HG02943 (cell line): ENCODE data around the gene LMAN1.
A peak's percentile ranks its signal among the peaks of the same experiment; 100 is the strongest.

Source experiments
- ATAC-seq: cut with Tn5 transposase; IDR thresholded peaks from one replicate; pipeline ENCODE4 v1.9.1; 2021; ENCODE audit warnings: mild to moderate bottlenecking, low read depth, moderate library complexity; ENCODE audit not compliant: unreplicated experiment

LMAN1 gene

DNA sequence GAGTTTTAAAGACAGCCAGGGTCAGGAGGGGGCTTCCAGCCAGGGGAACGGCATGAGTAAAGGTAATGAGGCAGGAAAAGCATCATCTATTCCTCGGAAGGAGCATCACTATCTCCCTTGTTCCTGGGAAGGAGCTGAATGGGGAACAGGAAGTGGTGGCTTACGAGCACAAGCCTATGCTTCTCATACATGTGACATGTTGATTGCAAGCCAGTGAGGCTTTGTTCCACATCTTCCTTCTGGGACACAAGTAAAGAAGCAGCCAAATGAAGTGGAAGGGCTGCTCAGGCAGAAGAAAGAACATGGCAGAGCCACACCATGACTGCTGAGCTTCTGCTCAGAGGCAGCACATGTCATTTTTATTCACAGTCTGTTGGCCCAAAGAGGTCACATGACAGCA lies 15.1 kb upstream of the LMAN1 start:
- no peak for ATAC-seq

DNA sequence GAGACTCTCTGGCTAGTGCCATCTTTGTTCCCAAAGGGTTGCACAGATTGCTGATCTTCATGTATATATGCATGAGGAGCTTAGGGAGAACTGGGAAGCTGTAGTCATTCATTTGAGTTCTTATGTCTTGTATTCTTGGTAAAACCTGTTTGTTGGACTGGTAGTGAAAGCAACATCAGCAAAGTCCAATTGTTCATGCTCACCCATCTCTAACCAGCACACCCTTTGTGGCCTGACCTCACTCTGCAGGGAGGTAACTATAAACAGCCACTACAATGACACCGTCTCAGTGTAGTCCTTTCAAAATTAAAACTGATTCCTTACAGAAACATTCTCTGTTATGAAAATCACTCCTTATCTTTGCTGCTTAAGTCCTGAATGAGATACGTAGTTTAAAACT lies 13.9 kb upstream of the LMAN1 start:
- ATAC-seq: no peak

DNA sequence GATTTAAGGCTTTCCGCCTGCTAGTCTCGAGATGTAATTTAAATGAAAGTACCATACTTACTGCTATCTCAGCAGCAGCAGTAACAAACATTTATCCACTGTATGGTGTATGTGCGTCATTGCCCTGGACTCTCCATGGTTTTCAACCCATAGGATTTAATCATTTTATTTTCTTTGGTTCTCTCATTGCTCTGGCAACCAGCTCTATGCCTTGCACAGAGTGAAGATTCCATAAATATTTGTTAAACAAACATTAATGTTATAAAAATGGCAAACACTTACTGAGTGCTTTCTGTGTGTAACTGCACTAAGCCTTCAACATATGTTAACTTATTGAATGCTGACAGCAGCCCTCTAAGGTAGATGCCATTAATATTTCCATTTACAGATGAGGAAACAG lies 1.3 kb upstream of the LMAN1 start:
- ATAC-seq: no peak

DNA sequence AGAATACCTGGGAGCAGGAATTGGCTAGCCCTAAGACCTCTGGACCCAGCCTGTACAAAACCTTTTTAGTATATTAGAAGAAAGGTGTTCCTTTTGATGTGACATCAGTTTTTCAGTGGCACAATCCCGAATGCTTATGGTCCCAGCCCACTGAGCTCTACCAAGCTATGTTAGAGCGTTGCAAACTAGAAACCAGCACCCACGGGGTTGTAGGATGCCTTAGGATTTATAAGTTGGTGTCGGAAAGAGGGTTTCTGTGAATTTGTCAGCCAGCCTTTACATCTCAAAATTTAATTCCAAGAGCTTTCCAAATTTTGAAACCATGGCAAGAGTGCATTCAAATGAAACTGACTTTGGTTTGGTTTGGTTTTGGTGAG lies 499 bp upstream of the LMAN1 start:
- ATAC-seq: peak; percentile 12

DNA sequence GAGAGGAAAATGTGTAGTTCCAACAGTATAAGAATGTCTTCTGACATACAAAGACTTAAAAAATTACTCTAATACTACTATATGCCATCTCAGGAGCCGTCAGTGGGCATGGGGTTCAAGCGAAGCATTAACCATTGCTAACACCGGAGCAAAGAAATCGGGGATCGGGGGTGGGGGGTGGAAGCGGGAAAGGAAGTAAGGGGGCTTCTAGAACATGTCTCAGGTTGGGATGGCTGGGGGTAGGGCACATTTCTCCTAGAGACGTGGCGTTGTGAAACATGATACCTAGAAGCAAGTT lies 702 bp downstream of the LMAN1 start:
- no peak for ATAC-seq

DNA sequence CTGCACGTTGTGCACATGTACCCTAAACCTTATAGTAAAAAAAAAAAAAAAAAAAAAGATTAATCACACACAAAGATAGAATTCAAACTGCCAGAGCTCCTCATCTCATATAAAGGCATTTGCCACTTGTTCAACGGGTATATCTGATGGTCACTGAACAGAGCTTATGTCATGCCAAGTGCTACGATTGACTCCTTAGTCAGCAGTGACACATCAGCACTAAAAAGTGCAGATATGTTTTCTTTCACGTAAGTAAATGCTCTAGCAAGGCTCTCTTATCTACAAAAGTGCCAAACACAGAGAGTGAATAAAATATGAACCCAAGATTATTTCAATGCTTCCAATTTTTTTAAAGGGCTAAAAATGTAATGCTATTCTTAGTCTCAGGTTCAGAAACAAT lies 1.1 kb downstream of the LMAN1 start:
- ATAC-seq: no peak

DNA sequence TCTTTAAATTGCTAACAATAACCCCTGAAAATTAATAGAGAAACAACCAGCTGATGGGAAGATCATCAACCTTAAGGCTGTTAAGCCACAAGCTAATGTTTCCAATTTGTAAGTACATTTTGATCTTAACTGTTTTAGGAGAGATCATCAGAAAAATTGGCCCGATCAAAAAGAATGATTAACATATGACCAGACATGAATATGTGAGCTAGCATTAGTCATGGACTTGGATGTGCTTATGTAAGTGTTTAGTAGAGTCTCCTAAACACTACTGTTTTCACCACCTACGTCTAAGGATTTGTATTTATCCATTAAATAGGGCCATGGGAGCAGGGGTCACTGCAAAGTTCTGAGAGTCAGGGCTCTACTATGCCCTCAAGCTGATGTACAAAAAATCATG lies 4.3 kb downstream of the LMAN1 start:
- no peak for ATAC-seq

DNA sequence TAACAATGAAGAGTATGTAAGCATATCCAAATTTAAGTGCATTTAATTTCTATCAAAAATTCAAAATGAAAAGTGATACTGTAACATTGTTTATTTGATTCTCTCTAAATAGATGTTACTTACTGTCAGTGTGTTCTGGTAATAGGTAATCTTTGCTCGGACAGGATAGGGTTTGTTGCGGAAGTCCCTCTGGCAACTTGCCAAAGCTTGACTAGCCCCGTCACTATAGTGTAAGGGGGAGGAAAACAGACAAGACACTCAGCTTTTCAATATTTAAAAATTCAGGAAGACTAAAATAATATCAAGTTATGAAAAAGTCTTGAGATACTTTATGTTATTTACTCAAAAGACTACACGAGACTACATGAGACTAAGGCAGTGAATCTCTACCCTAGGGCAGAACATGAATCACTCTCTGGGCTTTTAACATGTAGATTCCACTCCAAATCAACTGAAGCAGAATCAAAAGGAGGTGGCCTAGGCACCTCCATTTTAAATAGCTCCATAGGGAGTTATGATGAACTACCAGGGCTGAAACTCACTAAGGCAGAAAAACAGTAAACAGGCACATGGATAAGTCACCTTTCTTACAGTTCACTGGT lies 5.9 kb downstream of the LMAN1 start:
- no peak for ATAC-seq

DNA sequence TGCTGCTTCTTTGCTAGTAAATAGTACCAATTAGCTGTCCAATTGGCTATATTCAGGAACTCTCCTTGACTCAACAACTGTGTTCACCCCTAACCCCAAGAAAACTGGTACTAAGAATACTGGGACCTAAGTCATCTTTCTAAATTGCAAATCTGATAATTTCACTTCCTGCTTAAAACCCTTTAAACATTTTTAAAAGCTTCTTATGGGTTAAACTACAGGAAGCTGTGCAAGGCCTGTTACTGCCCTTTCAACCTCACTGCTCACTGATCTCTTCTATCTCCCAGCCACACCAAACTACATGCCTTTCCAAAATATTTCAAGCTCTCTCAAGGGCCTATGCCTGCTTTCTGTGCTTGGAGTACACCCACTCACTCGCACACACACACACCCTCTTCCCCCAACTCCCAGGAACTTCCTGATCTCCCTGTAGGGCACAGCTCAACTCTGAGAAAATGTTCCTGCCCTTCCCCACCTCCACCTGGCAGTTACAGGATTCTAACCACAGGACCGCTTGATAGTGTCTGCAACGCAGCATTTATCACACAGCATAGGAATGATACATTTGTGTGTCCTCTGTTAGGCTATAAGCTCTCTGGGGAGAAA lies 6.7 kb downstream of the LMAN1 start:
- no peak for ATAC-seq

DNA sequence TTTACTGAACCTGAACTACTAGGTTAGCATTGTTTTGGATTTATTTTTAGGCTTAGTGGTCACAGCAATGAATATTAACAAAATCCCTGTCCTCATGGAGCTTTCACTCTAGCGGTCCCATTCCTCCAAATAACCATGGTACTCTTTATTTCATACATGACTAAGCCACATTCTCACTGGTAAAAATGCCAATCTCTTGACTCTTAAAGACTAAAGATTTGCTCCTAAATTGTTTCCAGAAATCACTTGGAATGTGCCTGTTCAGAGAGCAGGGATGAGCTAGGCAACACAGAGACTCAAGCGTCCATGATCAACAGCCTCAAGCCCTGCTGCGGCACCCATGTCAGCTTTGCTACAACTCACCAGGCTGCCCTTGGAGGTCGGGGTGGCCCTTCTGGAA lies 13.5 kb downstream of the LMAN1 start:
- no peak for ATAC-seq

DNA sequence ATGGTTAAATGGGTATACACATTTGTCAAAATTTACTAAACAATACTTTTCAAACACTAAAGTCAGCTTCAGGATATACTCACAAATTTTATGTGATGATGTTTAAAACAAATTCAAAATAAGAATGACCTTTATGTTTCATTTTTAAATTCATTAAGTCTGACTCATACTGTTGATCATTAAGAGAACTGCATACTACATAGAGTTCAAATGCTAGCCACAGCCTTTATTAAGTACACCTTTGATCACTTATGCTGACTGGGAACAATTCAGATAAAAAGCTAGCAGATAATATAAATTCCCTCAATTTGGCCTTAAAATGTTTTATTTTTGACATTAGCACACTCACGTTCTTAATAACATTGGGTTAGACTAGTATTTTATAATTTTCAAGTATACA lies 14.1 kb downstream of the LMAN1 start:
- ATAC-seq: no peak

DNA sequence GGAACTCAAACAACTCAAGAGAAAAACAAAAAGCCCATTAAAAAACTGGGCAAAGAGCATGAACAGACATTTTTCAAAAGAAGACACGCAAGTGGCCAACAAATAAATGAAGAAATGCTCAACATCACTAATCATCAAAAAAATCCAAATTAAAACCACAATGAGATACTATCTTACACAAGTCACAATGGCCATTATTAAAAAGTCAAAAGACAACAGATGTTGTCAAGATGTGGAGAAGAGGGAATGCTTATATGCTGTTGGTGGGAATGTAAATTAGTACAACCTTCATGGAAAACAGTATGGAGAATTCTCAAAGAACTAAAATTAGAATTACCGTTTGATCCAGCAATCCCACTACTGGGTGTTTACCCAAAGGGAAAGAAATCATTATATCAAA lies 15.1 kb downstream of the LMAN1 start:
- no peak for ATAC-seq

DNA sequence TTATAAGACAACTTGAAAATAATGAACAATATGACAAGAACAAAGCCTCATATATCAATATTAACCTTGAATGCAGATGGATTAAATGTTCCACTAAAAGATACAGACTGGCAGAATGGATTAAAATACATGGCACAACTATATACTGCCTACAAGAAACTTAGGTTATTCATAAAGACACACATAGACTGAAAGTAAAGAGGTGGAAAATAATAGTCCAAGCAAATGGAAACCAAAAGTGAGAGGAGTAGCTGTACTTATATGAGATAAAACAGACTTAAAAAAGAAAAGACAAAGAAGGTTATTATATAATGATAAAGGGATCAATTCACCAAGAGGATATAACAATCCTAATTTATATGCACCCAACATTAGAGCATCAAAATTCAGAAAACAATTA lies 18.2 kb downstream of the LMAN1 start:
- ATAC-seq: no peak

DNA sequence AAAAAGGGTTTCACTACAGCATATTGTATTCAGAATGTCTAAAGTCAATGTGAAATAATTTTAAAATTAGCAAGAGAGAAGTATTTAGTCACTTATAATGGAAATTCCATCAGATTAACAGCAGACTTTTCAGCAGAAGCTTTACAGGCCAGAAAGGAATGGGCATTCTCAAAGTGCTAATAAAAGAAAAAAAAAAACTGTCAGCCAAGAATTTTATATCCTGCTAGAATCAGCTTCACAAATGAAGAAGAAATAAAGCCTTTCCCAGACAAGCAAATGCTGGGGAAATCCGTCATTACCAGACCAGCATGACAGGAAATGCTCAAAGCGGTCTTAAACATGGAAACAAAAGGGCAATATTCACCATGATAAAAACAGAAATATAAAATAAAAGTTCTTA lies 18.8 kb downstream of the LMAN1 start:
- no peak for ATAC-seq

DNA sequence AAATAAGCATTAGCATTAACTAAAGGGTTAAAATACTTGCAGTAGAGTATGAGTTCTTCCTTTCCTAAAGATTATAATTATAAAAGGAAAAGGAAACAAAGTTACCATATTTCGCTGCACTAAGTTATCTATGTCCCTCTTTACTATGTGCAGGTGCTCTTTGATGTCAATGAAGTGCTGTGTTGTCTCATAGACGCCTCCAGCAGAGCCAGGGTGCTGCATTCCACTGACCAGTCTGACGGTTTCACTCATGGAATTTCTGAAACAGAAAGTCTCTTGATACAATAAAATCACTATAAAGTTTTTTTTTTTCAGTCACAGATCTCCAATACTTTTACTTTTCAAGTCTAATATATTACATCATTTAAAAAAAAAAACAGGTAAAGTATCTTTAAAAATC lies 26.1 kb downstream of the LMAN1 start:
- no peak for ATAC-seq

DNA sequence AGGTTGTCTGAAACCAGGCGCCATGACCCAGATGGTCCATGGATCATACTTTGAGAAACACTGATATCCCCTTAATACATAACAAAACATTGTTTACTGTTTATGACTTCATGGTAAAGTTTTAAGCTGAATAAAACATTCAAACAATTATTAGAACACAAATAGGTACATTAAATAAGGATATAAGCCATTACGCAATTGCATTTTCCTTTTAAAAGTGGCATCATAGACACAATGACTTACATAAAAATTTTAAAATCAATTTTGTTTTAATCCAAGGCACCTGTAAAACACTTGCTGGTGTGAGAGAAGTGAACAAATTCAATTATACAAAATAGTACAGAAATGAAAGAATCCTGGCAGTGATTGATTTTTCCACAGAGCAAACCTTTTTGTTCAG lies 30.4 kb downstream of the LMAN1 start:
- ATAC-seq: no peak

DNA sequence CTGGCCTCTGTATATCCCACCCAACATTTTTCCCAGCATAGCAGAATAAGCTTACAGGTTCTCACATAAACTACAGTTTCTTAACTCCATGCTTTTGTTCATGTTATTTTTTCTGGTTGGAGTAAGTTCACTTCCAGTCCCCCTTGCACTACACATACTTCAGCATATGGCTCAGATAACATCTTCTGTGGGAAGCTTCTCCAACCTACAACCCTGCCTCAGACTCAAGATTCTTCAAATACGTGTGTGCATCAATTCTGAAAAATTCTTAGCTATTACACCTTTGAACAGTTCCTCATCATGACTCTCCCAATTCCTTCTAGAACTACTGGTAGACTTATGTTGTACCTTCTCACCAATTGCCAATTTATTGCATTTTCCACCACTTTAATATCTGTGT lies 33.1 kb downstream of the LMAN1 start:
- ATAC-seq: no peak

DNA sequence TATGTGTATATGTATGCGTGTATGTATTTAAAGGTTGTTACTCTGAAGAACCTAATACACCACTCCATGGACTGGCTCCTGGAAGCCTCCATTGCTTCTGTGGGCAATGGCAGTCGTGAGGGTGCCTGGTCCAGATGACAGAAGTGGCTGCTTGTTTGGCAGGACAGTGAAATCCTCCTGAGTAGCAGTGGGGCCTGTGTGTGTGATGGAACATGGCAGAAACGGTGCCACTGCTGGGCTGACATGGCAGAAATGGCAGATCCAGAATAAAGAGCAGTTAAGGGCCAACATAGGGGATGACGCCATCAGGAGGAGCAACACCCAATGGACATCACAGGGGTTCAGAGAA lies 34.5 kb downstream of the LMAN1 start:
- no peak for ATAC-seq

DNA sequence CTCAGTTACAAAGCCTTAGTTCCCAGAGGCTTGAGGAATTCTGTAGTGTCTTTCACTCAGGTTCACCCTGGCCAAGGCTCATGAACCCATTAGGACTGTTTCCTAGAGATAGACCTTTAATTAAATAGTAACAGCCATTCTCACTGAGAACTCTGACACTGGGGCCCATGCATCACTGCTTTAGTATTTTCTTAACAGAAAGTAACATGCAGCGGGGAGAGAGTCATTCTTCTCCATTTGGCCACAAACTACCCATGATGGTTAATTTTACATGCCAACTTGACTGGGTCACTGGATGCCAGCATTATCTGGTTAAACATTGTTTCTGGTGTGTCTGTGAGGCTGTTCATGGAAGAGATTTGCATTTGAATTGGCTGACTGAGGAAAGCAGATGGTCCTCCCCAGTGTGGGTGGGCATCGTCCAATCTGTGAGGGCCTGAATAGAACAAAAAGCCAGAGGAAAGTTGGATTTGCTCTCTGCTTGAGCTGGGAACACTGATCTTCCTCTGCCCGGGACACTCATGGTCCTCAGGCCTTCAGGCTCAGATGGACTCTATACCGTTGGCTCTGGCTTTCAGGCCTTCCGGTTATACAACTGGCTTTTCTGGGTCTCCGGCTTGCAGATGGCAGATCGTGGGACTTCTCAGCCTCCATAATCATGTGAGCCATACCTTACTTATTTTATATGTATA lies 35.0 kb downstream of the LMAN1 start:
- ATAC-seq: no peak

DNA sequence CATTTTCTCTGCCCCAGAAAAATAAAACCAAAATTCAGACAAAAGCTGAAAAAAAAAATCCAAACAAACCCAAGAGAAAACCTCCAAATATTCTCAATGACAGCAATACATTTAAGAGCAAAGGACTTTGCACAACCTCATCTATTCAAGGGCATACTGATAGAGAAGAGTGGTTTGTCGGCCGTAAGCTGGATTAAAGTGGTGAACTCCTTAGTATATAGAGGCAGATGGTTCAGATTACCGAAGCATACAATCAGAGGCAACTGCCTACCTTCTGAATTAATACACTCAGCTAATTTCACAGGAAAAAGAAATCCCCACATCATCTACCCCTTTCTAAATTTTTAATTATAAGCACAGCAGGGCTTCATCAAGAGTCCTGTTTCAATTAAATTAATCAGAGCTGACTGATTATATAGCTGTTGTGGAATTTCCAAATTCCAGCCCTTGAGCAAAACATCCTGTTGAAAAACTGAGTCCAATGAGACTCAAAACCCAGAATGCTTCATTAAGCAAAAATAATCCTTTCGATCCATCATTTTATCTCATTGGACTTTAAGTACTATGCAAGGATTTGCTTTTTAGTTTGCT lies 40.5 kb downstream of the LMAN1 start, which contains the start of gene CPLX4:
CPLX4 (minus strand) TSS at position 190 of the 591 bp plus-strand sequence; CDS start at position 3, 187 bp downstream.
- ATAC-seq: no peak

DNA sequence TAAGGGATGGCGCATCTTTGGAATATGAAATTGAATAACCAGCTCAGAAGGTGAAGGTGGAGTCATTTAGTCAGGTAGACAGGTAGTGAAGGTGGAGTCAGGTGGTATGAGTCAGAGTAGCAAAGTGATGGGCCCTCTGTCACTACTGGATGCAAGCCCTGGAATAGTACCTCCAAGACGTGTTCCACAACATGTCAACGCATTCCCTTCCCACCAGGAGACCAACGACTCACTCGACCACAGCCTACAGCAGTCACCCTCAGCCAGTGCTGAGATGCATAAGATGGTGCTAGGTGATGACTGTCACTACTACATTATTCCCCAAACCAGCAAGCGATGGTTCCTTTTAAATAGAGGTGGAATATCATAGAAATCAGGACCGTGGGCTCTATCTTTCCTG lies 47.4 kb downstream of the LMAN1 start:
- ATAC-seq: no peak

DNA sequence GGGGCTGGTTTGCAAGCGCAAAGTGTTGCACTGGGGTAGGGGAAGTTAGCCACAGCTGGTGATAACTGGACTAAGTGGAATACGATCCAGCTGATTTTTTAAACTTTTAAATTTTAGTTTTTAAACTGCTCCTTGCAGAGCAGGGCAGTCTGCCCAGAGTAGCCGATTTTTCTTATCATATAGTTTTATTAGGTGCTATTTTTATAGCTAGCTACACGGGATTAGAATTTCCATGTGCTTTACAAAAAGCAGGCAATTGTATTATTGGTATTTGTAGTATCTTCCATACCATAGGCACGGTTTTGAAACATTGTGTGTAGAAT lies 50.2 kb downstream of the LMAN1 start:
- ATAC-seq: no peak
